ENCODE data around the gene AK8.

AK8 gene

GRCh38 chr9:132770770-132771310 lies 107.2 kb downstream of the AK8 start:
- DNase-seq (ENCODE audit: low read depth): no peak

GRCh38 chr9:132769906-132770769 lies 107.9 kb downstream of the AK8 start:
- peak; percentile 26 for DNase-seq (ENCODE audit: low read depth)

GRCh38 chr9:132768932-132769905 lies 108.9 kb downstream of the AK8 start:
- peak; percentile 39 for DNase-seq (ENCODE audit: low read depth)

- no peak for DNase-seq (ENCODE audit: low read depth)
These were observed 114.5 kb downstream of the AK8 start for GRCh38 chr9:132763574-132763973.

- DNase-seq (ENCODE audit: low read depth): no peak
These were observed 115.2 kb downstream of the AK8 start for GRCh38 chr9:132762896-132763295.

GRCh38 chr9:132761602-132762001 lies 116.5 kb downstream of the AK8 start:
- no peak for DNase-seq (ENCODE audit: low read depth)

GRCh38 chr9:132760057-132760456 lies 118.0 kb downstream of the AK8 start:
- no peak for DNase-seq (ENCODE audit: low read depth)

GRCh38 chr9:132757016-132757415 lies 121.1 kb downstream of the AK8 start:
- DNase-seq (ENCODE audit: low read depth): no peak

GRCh38 chr9:132756214-132756845 lies 121.8 kb downstream of the AK8 start:
- DNase-seq (ENCODE audit: low read depth): no peak

- no peak for DNase-seq (ENCODE audit: low read depth)
These were observed 123.0 kb downstream of the AK8 start for GRCh38 chr9:132755096-132755495.

- DNase-seq (ENCODE audit: low read depth): no peak
These were observed 123.8 kb downstream of the AK8 start for GRCh38 chr9:132754236-132754635.

- DNase-seq (ENCODE audit: low read depth): no peak
These were observed 124.5 kb downstream of the AK8 start for GRCh38 chr9:132753593-132753880.

- DNase-seq (ENCODE audit: low read depth): no peak
These were observed 125.0 kb downstream of the AK8 start for GRCh38 chr9:132752877-132753592.

GRCh38 chr9:132750668-132751067 lies 127.4 kb downstream of the AK8 start:
- no peak for DNase-seq (ENCODE audit: low read depth)

GRCh38 chr9:132749306-132749705 lies 128.8 kb downstream of the AK8 start:
- DNase-seq (ENCODE audit: low read depth): no peak

- no peak for DNase-seq (ENCODE audit: low read depth)
These were observed 129.6 kb downstream of the AK8 start for GRCh38 chr9:132748450-132748849.

- no peak for DNase-seq (ENCODE audit: low read depth)
These were observed 132.1 kb downstream of the AK8 start for GRCh38 chr9:132745756-132746709.

- DNase-seq (ENCODE audit: low read depth): no peak
These were observed 133.0 kb downstream of the AK8 start for GRCh38 chr9:132744881-132745755.

- DNase-seq (ENCODE audit: low read depth): no peak
These were observed 134.1 kb downstream of the AK8 start for GRCh38 chr9:132743931-132744479.
